PC-9 (cell line): ENCODE measurements around the gene EIF2AK2. TPM values are rescaled to one million over a fixed set of nuclear protein-coding genes. Genes with fewer than 3 reads are reported as not detected.

Source experiments
- BruUV-seq: library from RNA; stranded (reverse); fragments of 400-500 nt; replicated peaks from 2 replicates; lab custom pipeline; 2021; lab: Mats Ljungman, UMichigan
- CTCF ChIA-PET: fragments of 300-600 bp; sonication (Branson Sonifier 250); formaldehyde crosslinking; loops from one replicate; lab custom pipeline; 2022; ENCODE audit warnings: antibody characterized with exemption; lab: Charles Lee
- POLR2A ChIA-PET: fragments of 300-600 bp; sonication (Branson Sonifier 250); formaldehyde crosslinking; loops from one replicate; lab custom pipeline; 2022; ENCODE audit warnings: antibody characterized with exemption; ENCODE audit not compliant: unreplicated experiment; lab: Charles Lee
- DNase-seq, 2 experiments: peaks; one replicate each; pipeline versions ENCODE4 v3.0.0 to v3.0.0-alpha.2; 2015 to 2022; ENCODE audit warnings: mixed read lengths in 1 of 2
- H2AFZ ChIP-seq: fragments of 200-600 bp; sonication (generic); 2 replicates; pipeline ENCODE4 v1.8.1; 2017; ENCODE audit warnings: antibody characterized with exemption
- H3F3A ChIP-seq: fragments of 200-600 bp; sonication (generic); 2 replicates; pipeline ENCODE4 v1.8.1; 2017; ENCODE audit warnings: antibody characterized with exemption, mild to moderate bottlenecking, low read depth; ENCODE audit not compliant: insufficient read depth
- H3K27ac ChIP-seq: fragments of 200-600 bp; sonication (generic); 2 replicates; pipeline ENCODE4 v1.6.1; 2016; ENCODE audit warnings: mixed run types
- H3K27me3 ChIP-seq: fragments of 200-600 bp; sonication (generic); 2 replicates; pipeline ENCODE4 v1.6.1; 2016; ENCODE audit warnings: low read depth, mixed run types; ENCODE audit not compliant: insufficient read depth
- H3K36me3 ChIP-seq: fragments of 200-600 bp; sonication (generic); 2 replicates; pipeline ENCODE4 v1.6.1; 2016; ENCODE audit warnings: low read depth, mixed run types
- H3K4me1 ChIP-seq: fragments of 200-600 bp; sonication (generic); replicated peaks from 2 replicates; pipeline ENCODE4 v1.6.1; 2016; ENCODE audit warnings: mixed run types; ENCODE audit not compliant: insufficient read depth
- H3K4me2 ChIP-seq: fragments of 200-600 bp; sonication (generic); 2 replicates; pipeline ENCODE4 v1.6.1; 2017; ENCODE audit warnings: mixed run types
- H3K4me3 ChIP-seq: fragments of 200-600 bp; sonication (generic); 2 replicates; pipeline ENCODE4 v1.6.1; 2016; ENCODE audit warnings: mixed run types
- H3K79me2 ChIP-seq: fragments of 200-600 bp; sonication (generic); 2 replicates; pipeline ENCODE4 v1.6.1; 2017; ENCODE audit warnings: low read depth, mixed run types
- H3K9me2 ChIP-seq: fragments of 200-600 bp; sonication (generic); 2 replicates; pipeline ENCODE4 v1.8.1; 2017; ENCODE audit warnings: mild to moderate bottlenecking; ENCODE audit not compliant: insufficient read depth
- H3K9me3 ChIP-seq: fragments of 200-600 bp; sonication (generic); 2 replicates; pipeline ENCODE4 v1.8.1; 2016; ENCODE audit warnings: low read depth; ENCODE audit not compliant: insufficient read depth
- H4K20me1 ChIP-seq: fragments of 200-600 bp; sonication (generic); 2 replicates; pipeline ENCODE4 v1.8.1; 2017; ENCODE audit not compliant: insufficient read depth
- EZH2 ChIP-seq: fragments of 200-600 bp; sonication (generic); IDR thresholded peaks from 2 replicates; pipeline ENCODE4 v1.8.0; 2017; ENCODE audit warnings: antibody characterized with exemption, low read depth
- intact Hi-C: fragments of 100-400 bp; cut with micrococcal nuclease; formaldehyde crosslinking; loops from one replicate; pipeline ENCODE4 v1.10.0; 2022; ENCODE audit not compliant: unreplicated experiment
- total RNA-seq: library from RNA; stranded (reverse); gene quantifications from 2 replicates; pipeline ENCODE4 v1.2.3, GENCODE V29; 2021
- TF ChIP-seq, protein P1 (sequence below): fragments of 200-600 bp; sonication (generic); conservative IDR thresholded peaks from 2 replicates; pipeline ENCODE4 v1.6.1; 2017; ENCODE audit warnings: mixed run types, antibody characterized with exemption, mild to moderate bottlenecking, moderate library complexity

EIF2AK2 gene
- total RNA-seq, 1 experiment from 2014 or later: 61.2 TPM

DNA sequence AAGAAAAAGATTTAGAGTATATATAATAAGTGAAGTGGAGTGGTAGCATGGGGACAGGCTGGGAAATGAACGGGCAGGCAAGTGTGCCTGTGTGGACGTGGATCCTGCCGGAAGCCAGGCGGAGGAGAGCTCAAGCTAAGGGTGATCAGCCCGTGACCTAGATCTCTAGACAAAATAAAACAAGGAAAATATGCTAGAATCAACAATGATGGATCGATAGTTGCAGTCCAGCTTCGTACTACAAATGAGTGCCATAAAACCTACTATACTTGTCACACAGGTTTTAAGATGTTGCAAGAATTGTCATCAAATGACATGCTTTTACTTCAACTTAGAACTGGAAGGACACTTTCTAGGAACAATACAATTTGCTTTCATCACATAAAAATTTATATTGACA lies 8.5 kb downstream of the EIF2AK2 start:
- Histone ChIP-seq H3F3A (peaks cover 28% of the 10 kb centered on the region; the same call in 1 of the 2 replicates), H3K4me2 (peak overlapping the region; percentile 44), H2AFZ (no peak overlapping the region), H3K9me3 (no peaks in the 10 kb centered on the region), H3K4me3 (peak overlapping the region; percentile 11; the same call in 1 of the 2 replicates), H3K79me2 (peaks cover 45% of the 10 kb centered on the region), H3K9me2 (no peaks in the 10 kb centered on the region), H3K36me3 (peaks cover 33% of the 10 kb centered on the region), H3K27ac (peak overlapping the region; percentile 24; the same call in 1 of the 2 replicates), H3K27me3 (no peaks in the 10 kb centered on the region), H4K20me1 (peaks cover 10% of the 10 kb centered on the region; the same call in 1 of the 2 replicates), H3K4me1 (peaks cover 20% of the 10 kb centered on the region)
- no TSS peak for BruUV-seq
- peak in 1 of 2 experiments; percentile 90 for DNase-seq
- TF ChIP-seq EZH2: no peak
- TF ChIP-seq, protein P1, sequence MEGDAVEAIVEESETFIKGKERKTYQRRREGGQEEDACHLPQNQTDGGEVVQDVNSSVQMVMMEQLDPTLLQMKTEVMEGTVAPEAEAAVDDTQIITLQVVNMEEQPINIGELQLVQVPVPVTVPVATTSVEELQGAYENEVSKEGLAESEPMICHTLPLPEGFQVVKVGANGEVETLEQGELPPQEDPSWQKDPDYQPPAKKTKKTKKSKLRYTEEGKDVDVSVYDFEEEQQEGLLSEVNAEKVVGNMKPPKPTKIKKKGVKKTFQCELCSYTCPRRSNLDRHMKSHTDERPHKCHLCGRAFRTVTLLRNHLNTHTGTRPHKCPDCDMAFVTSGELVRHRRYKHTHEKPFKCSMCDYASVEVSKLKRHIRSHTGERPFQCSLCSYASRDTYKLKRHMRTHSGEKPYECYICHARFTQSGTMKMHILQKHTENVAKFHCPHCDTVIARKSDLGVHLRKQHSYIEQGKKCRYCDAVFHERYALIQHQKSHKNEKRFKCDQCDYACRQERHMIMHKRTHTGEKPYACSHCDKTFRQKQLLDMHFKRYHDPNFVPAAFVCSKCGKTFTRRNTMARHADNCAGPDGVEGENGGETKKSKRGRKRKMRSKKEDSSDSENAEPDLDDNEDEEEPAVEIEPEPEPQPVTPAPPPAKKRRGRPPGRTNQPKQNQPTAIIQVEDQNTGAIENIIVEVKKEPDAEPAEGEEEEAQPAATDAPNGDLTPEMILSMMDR: no peak
- intact Hi-C loops: no loop called here
- POLR2A ChIA-PET: no interaction called here
- CTCF ChIA-PET: no interaction called here

DNA sequence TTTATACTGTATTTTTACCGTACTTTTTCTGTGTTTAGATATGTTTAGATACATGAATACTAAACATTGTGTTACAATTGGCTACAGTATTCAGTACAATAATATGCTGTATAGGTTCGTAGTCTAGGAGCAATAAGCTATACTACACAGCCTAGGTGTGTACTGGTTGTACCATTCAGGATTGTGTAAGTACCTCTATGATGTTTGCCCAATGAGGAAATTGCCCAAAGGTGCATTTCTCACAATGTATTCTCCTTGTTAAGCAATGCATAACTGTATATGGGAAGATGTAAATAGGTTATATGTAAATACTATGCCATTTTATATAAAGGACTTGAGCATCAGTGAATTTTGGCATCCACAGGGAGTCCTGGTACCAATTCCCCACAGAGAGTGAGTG lies 10.7 kb downstream of the EIF2AK2 start:
- Histone ChIP-seq H3K4me3 (no peak overlapping the region), H3K9me2 (no peaks in the 10 kb centered on the region), H3K4me2 (no peak overlapping the region), H4K20me1 (peaks cover 10% of the 10 kb centered on the region; the same call in 1 of the 2 replicates), H3K9me3 (no peaks in the 10 kb centered on the region), H3K4me1 (peaks cover 20% of the 10 kb centered on the region), H3K27ac (no peak overlapping the region), H3K79me2 (peaks cover 22% of the 10 kb centered on the region), H2AFZ (no peak overlapping the region), H3F3A (peaks cover 28% of the 10 kb centered on the region; the same call in 1 of the 2 replicates), H3K27me3 (no peaks in the 10 kb centered on the region), H3K36me3 (peaks cover 39% of the 10 kb centered on the region)
- TF ChIP-seq, protein P1: no peak
- no peak for TF ChIP-seq EZH2
- no TSS peak for BruUV-seq
- ChIA-PET CTCF (no interaction called here), POLR2A (no interaction called here)
- intact Hi-C loops: no loop called here
- DNase-seq: no peak

DNA sequence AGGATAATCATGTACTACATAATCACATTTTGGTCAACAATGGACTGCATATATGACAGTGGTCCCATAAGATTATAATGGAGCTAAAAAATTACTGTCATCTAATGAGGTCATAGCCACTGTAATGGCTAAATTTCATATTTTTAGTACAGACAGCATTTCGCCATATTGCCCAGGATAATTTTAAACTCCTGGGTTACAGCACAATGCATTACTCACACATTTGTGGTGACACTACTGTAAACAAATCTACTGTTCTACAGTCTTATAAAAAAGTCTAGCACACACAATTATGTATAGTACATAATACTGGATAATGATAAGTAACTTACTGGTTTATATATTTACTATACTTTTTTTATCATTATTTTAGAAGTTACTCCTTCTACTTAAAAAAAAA lies 12.8 kb downstream of the EIF2AK2 start:
- no peak overlapping the region for H3K4me2 ChIP-seq
- H3K9me2 ChIP-seq: no peaks in the 10 kb centered on the region
- BruUV-seq: no TSS peak
- H4K20me1 ChIP-seq: peaks cover 4% of the 10 kb centered on the region; the same call in 1 of the 2 replicates
- H3F3A ChIP-seq: peaks cover 13% of the 10 kb centered on the region; the same call in 1 of the 2 replicates
- ChIA-PET POLR2A (interaction anchor here (0.7 kb wide), 1 partner anchor 13 kb away, joined by 3 read pairs; the partner anchor contains the start of gene EIF2AK2), CTCF (no interaction called here)
- H2AFZ ChIP-seq: no peak overlapping the region
- H3K4me1 ChIP-seq: peaks cover 12% of the 10 kb centered on the region
- no peaks in the 10 kb centered on the region for H3K9me3 ChIP-seq
- no peak overlapping the region for H3K4me3 ChIP-seq
- TF ChIP-seq, protein P1: no peak
- TF ChIP-seq EZH2: no peak
- H3K36me3 ChIP-seq: peaks cover 47% of the 10 kb centered on the region
- H3K79me2 ChIP-seq: peaks cover 8% of the 10 kb centered on the region; the same call in 1 of the 2 replicates
- intact Hi-C loops: no loop called here
- no peaks in the 10 kb centered on the region for H3K27me3 ChIP-seq
- DNase-seq: no peak
- H3K27ac ChIP-seq: no peak overlapping the region
